OCI-LY1 (cell line): ENCODE measurements around the gene FRAS1.

Experiments
- H2AFZ ChIP-seq: fragments of 200-600 bp; sonication (generic), shearing (Covaris generic); 2 replicates; pipeline ENCODE4 v1.6.0; 2014; ENCODE audit warnings: antibody characterized with exemption, mild to moderate bottlenecking, low read length
- H3F3A ChIP-seq: fragments of 200-600 bp; sonication (generic), shearing (Covaris generic); 2 replicates; pipeline ENCODE4 v1.6.0; 2014; ENCODE audit warnings: mild to moderate bottlenecking, antibody characterized with exemption, low read length, moderate library complexity; ENCODE audit not compliant: insufficient read depth
- H3K27ac ChIP-seq: fragments of 200-600 bp; sonication (generic); 2 replicates; pipeline ENCODE4 v1.5.1; 2014; ENCODE audit warnings: low read length, mixed run types, mild to moderate bottlenecking, low read depth; ENCODE audit not compliant: poor library complexity, severe bottlenecking
- H3K27me3 ChIP-seq: fragments of 200-600 bp; sonication (generic); 2 replicates; pipeline ENCODE4 v1.6.0; 2014; ENCODE audit warnings: antibody characterized with exemption, mild to moderate bottlenecking, low read length, moderate library complexity; ENCODE audit not compliant: insufficient read depth
- H3K36me3 ChIP-seq: fragments of 200-600 bp; sonication (generic); 2 replicates; pipeline ENCODE4 v1.6.1; 2014; ENCODE audit warnings: mild to moderate bottlenecking, antibody characterized with exemption, low read length, moderate library complexity, mixed read lengths; ENCODE audit not compliant: insufficient read depth
- H3K4me1 ChIP-seq: fragments of 200-600 bp; sonication (generic); 2 replicates; pipeline ENCODE4 v1.5.1; 2014; ENCODE audit warnings: mild to moderate bottlenecking, low read length, moderate library complexity; ENCODE audit not compliant: insufficient read depth, severe bottlenecking
- H3K4me2 ChIP-seq: fragments of 200-600 bp; sonication (generic), shearing (Covaris generic); 2 replicates; pipeline ENCODE4 v1.6.1; 2014; ENCODE audit warnings: low read length
- H3K4me3 ChIP-seq: fragments of 200-600 bp; sonication (generic); 2 replicates; pipeline ENCODE4 v1.5.1; 2014; ENCODE audit warnings: low read length, low read depth, mild to moderate bottlenecking, mixed read lengths; ENCODE audit not compliant: poor library complexity, severe bottlenecking
- H3K79me2 ChIP-seq: fragments of 200-600 bp; shearing (Covaris generic); 2 replicates; pipeline ENCODE4 v1.6.1; 2016; ENCODE audit warnings: mixed run types, low read length, mixed read lengths; ENCODE audit not compliant: insufficient read depth
- H3K9ac ChIP-seq: fragments of 200-600 bp; sonication (generic), shearing (Covaris generic); 2 replicates; pipeline ENCODE4 v1.6.1; 2014; ENCODE audit warnings: mild to moderate bottlenecking, low read length, mixed read lengths
- H3K9me2 ChIP-seq: fragments of 200-600 bp; sonication (generic), shearing (Covaris generic); 2 replicates; pipeline ENCODE4 v1.6.1; 2014; ENCODE audit warnings: low read depth, mild to moderate bottlenecking, low read length, mixed read lengths
- H3K9me3 ChIP-seq: fragments of 200-600 bp; shearing (Covaris generic); 2 replicates; pipeline ENCODE4 v1.6.1; 2014; ENCODE audit warnings: low read length, mixed read lengths
- H4K20me1 ChIP-seq: fragments of 200-600 bp; sonication (generic), shearing (Covaris generic); 2 replicates; pipeline ENCODE4 v1.6.0; 2016; ENCODE audit warnings: mild to moderate bottlenecking, low read length; ENCODE audit not compliant: insufficient read depth
- EZH2 ChIP-seq: fragments of 200-600 bp; sonication (generic), shearing (Covaris generic); IDR thresholded peaks from 2 replicates; pipeline ENCODE4 v1.8.0; 2017; ENCODE audit warnings: borderline replicate concordance, mixed run types, mild to moderate bottlenecking, antibody characterized with exemption, low read length, moderate library complexity, mixed read lengths
- TF ChIP-seq, protein P1 (sequence below): fragments of 200-600 bp; sonication (generic), shearing (Covaris generic); IDR thresholded peaks from 2 replicates; pipeline ENCODE4 v1.5.1; 2017; ENCODE audit warnings: mild to moderate bottlenecking, antibody characterized with exemption, low read length, moderate library complexity, mixed read lengths

Gene FRAS1

DNA sequence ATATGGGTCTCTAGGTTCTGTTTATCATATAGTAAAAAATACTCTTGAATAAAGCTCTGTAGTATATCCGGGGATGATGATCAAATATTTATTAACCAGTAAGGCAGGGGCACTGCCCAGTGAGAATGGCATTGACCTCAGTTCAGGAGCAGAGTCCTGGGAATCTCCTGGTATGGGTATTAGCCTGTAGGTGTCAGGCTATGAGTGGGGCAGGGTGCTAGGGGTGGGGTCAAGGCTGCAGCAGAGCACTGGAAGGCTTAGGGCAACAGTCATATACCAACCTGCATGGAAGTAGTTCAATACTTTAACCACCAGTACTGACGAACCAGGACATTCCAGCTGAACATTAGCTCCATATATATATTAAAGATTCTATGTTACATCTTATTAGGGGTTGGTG lies 274.1 kb downstream of the FRAS1 start:
- Histone ChIP-seq H3K9me3 (no peaks in the 10 kb centered on the region), H3K36me3 (no peaks in the 10 kb centered on the region), H3K27me3 (no peaks in the 10 kb centered on the region), H2AFZ (no peak overlapping the region), H3K4me1 (no peaks in the 10 kb centered on the region), H3K9ac (no peak overlapping the region), H4K20me1 (no peaks in the 10 kb centered on the region), H3K27ac (no peak overlapping the region), H3K4me2 (no peak overlapping the region), H3K9me2 (no peaks in the 10 kb centered on the region), H3F3A (no peaks in the 10 kb centered on the region), H3K4me3 (no peak overlapping the region), H3K79me2 (no peaks in the 10 kb centered on the region)
- TF ChIP-seq, protein P1, sequence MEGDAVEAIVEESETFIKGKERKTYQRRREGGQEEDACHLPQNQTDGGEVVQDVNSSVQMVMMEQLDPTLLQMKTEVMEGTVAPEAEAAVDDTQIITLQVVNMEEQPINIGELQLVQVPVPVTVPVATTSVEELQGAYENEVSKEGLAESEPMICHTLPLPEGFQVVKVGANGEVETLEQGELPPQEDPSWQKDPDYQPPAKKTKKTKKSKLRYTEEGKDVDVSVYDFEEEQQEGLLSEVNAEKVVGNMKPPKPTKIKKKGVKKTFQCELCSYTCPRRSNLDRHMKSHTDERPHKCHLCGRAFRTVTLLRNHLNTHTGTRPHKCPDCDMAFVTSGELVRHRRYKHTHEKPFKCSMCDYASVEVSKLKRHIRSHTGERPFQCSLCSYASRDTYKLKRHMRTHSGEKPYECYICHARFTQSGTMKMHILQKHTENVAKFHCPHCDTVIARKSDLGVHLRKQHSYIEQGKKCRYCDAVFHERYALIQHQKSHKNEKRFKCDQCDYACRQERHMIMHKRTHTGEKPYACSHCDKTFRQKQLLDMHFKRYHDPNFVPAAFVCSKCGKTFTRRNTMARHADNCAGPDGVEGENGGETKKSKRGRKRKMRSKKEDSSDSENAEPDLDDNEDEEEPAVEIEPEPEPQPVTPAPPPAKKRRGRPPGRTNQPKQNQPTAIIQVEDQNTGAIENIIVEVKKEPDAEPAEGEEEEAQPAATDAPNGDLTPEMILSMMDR, result no peak
- TF ChIP-seq EZH2, result no peak

DNA sequence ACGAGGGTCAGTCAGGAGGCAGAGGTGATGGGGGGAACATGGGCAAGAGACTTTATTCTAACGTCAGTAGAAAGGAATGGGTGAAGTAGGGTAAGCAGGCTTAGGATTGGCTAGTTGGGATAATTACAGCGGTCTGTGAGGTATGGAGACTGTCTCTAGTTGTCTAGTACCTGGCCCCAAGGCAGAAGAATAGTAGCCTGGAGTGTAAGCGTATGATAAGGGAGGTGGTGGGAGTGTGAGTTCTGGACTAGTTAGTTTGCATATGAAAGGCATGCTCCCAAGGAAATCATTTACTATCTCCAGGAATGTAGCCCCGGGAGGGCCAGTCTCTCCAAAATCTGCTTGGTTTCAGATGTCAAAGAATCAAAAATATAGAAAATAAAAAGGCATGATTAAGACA lies 274.8 kb downstream of the FRAS1 start:
- Histone ChIP-seq H3K36me3 (no peaks in the 10 kb centered on the region), H3K4me2 (no peak overlapping the region), H2AFZ (no peak overlapping the region), H3K9ac (no peak overlapping the region), H3F3A (no peaks in the 10 kb centered on the region), H3K27ac (no peak overlapping the region), H3K9me3 (no peaks in the 10 kb centered on the region), H3K4me1 (no peaks in the 10 kb centered on the region), H3K9me2 (no peaks in the 10 kb centered on the region), H3K4me3 (no peak overlapping the region), H3K27me3 (no peaks in the 10 kb centered on the region), H4K20me1 (no peaks in the 10 kb centered on the region), H3K79me2 (no peaks in the 10 kb centered on the region)
- TF ChIP-seq EZH2, result no peak
- TF ChIP-seq, protein P1, result no peak

DNA sequence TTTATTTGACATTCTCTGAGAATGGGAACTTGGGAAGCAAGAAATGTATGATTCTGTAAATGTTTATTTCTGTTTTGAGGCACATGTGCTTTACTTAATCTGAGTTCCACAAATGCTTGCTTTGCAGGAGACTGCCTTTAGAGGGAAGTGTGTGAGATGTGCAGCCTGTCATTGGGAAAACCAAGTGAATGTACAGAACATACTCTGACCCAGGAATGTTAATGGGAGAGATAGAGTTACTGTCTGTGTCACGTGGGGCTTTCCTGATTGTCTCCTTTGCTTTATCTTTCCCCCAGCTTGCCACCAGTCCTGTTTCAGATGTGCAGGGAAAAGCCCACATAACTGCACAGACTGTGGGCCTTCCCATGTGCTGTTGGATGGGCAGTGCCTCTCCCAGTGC lies 275.9 kb downstream of the FRAS1 start:
- H3K9me2 ChIP-seq, result no peaks in the 10 kb centered on the region
- no peaks in the 10 kb centered on the region for H3K79me2 ChIP-seq
- no peak overlapping the region for H3K9ac ChIP-seq
- H3F3A ChIP-seq, result no peaks in the 10 kb centered on the region
- H4K20me1 ChIP-seq, result no peaks in the 10 kb centered on the region
- no peak overlapping the region for H3K4me3 ChIP-seq
- no peaks in the 10 kb centered on the region for H3K4me1 ChIP-seq
- no peaks in the 10 kb centered on the region for H3K9me3 ChIP-seq
- no peak for TF ChIP-seq EZH2
- TF ChIP-seq, protein P1, result no peak
- H2AFZ ChIP-seq, result no peak overlapping the region
- H3K27me3 ChIP-seq, result no peaks in the 10 kb centered on the region
- H3K36me3 ChIP-seq, result no peaks in the 10 kb centered on the region
- H3K4me2 ChIP-seq, result no peak overlapping the region
- H3K27ac ChIP-seq, result no peak overlapping the region
